HG02678 (cell line): ENCODE results near the gene CTTNBP2.

Experiments used
- ATAC-seq: cut with Tn5 transposase; IDR thresholded peaks from one replicate; pipeline ENCODE4 v1.9.1; 2021; ENCODE audit warnings: mild to moderate bottlenecking, moderate library complexity; ENCODE audit not compliant: unreplicated experiment

CTTNBP2 gene

GRCh38 chr7:117824592-117824991 lies 48.6 kb downstream of the CTTNBP2 start:
- no peak for ATAC-seq

GRCh38 chr7:117819558-117819957 lies 53.7 kb downstream of the CTTNBP2 start:
- no peak for ATAC-seq

GRCh38 chr7:117818232-117818631 lies 55.0 kb downstream of the CTTNBP2 start:
- ATAC-seq: no peak

GRCh38 chr7:117816727-117817126 lies 56.5 kb downstream of the CTTNBP2 start:
- no peak for ATAC-seq

GRCh38 chr7:117811696-117812095 lies 61.5 kb downstream of the CTTNBP2 start:
- ATAC-seq: no peak

GRCh38 chr7:117810642-117811512 lies 62.4 kb downstream of the CTTNBP2 start:
- ATAC-seq: no peak

GRCh38 chr7:117809958-117810357 lies 63.3 kb downstream of the CTTNBP2 start:
- no peak for ATAC-seq

- ATAC-seq: no peak
These were observed 64.1 kb downstream of the CTTNBP2 start for GRCh38 chr7:117808910-117809705.

- no peak for ATAC-seq
These were observed 64.9 kb downstream of the CTTNBP2 start for GRCh38 chr7:117808341-117808757.

- no peak for ATAC-seq
These were observed 65.6 kb downstream of the CTTNBP2 start for GRCh38 chr7:117807676-117808075.

GRCh38 chr7:117806011-117806410 lies 67.2 kb downstream of the CTTNBP2 start:
- no peak for ATAC-seq

- no peak for ATAC-seq
These were observed 68.0 kb downstream of the CTTNBP2 start for GRCh38 chr7:117805241-117805640.

- no peak for ATAC-seq
These were observed 69.8 kb downstream of the CTTNBP2 start for GRCh38 chr7:117803476-117803875.

GRCh38 chr7:117802660-117803059 lies 70.6 kb downstream of the CTTNBP2 start:
- no peak for ATAC-seq

GRCh38 chr7:117800841-117801240 lies 72.4 kb downstream of the CTTNBP2 start:
- ATAC-seq: no peak

GRCh38 chr7:117800406-117800805 lies 72.8 kb downstream of the CTTNBP2 start:
- no peak for ATAC-seq

GRCh38 chr7:117796889-117797288 lies 76.4 kb downstream of the CTTNBP2 start:
- no peak for ATAC-seq

- no peak for ATAC-seq
These were observed 79.3 kb downstream of the CTTNBP2 start for GRCh38 chr7:117793976-117794375.

GRCh38 chr7:117793521-117793920 lies 79.7 kb downstream of the CTTNBP2 start:
- no peak for ATAC-seq

GRCh38 chr7:117791877-117792780 lies 81.1 kb downstream of the CTTNBP2 start:
- ATAC-seq: peak; percentile 80

GRCh38 chr7:117790731-117791130 lies 82.5 kb downstream of the CTTNBP2 start:
- ATAC-seq: no peak
